DOHH2 (cell line): ENCODE measurements around the gene SLC2A11.

Experiments
- CTCF ChIP-seq: fragments of 200-600 bp; sonication (generic); IDR thresholded peaks from one replicate; pipeline ENCODE4 v1.5.1; 2014; ENCODE audit warnings: antibody characterized with exemption, mild to moderate bottlenecking, low read depth, low read length; ENCODE audit not compliant: poor library complexity, severe bottlenecking
- EZH2phosphoT487 ChIP-seq: fragments of 200-600 bp; sonication (generic); IDR thresholded peaks from 2 replicates; pipeline ENCODE4 v1.6.1; 2017; ENCODE audit warnings: borderline replicate concordance, mild to moderate bottlenecking, antibody characterized with exemption, low read length, moderate library complexity, mixed read lengths

GRCh38 chr22:23901600-23901999 is 43.9 kb downstream of the SLC2A11 start:
- TF ChIP-seq CTCF = no peak
- no peak for TF ChIP-seq EZH2phosphoT487
